SH-SY5Y (cell line): ENCODE results near the gene ADCY7.

ENCODE experiments used
- GATA2 ChIP-seq: IDR thresholded peaks from 2 replicates; pipeline ENCODE4 v1.6.1; 2011; ENCODE audit warnings: mild to moderate bottlenecking, low read depth, low read length
- GATA3 ChIP-seq: IDR thresholded peaks from 2 replicates; pipeline ENCODE4 v1.6.1; 2011; ENCODE audit warnings: low read depth, mild to moderate bottlenecking, low read length, moderate library complexity

Gene ADCY7

DNA sequence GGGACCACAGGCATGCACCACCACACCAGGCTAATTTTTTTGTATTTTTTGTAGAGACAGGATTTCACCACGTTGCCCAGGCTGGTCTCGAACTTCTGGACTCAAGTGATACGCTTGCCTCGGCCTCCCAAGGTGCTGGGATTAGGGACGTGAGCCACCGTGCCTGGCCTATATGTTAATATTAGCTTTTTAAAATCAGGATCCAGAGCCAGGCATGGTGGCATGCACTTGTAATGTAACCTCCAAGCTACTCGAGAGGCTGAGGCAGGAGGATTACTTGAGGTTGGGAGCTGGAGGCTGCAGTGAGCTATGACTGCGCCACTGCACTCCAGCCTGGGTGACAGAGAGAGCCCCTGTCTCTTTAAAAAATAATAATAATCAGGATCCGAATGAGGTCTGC lies 8.5 kb upstream of the ADCY7 start:
- TF ChIP-seq GATA2: no peak
- TF ChIP-seq GATA3: no peak

- no peak for TF ChIP-seq GATA2
- TF ChIP-seq GATA3: no peak
Measured at GRCh38 chr16:50259334-50260205, 6.8 kb upstream of the ADCY7 start.

DNA sequence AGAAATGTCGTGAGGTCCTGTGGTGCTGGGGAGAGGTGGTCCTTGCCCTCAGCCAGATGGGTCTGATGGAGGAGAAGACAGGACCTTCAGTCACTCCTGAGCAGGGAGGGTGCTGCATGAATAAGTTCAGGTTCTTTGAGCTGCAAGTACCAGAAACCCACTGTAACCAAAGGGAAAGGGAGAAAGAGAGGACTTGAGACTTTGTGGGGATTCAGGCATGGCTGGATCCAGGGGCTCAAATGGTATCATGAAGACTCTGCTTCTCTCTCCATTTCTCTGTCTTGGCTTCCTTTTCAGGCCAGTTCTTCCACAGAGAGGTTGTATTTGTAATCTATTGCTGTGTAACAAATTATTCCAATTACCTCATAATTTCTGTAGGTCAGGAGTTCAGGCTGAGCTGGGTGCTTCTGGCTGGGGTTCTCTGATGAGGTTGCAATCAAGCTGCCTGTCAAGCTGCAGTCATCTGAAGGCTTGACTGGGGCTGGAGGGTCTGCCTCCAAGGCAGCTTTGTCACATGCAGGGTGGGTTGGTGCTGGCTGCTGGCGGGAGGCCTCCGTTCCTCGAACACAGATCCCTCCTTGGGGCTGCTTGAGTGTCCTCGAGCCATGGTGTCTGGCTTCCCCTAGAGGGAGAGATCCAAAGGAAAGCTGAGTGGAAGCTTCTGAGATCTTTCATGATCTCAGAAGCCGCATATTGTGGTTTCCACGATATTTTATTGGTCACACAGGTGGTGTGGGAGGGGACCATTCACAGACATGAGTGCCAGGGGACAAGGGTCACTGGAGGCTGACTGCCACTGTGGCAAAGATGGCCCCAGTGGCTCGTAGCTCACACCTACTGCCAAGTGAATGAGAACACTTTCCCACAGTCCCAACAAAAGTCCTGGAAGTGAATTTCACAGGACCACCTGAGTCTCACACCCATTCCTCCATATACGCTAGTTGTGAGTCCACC lies 5.9 kb upstream of the ADCY7 start:
- no peak for TF ChIP-seq GATA3
- no peak for TF ChIP-seq GATA2

GRCh38 chr16:50261160-50261706 lies 5.1 kb upstream of the ADCY7 start:
- TF ChIP-seq GATA2: no peak
- no peak for TF ChIP-seq GATA3

- no peak for TF ChIP-seq GATA3
- TF ChIP-seq GATA2: no peak
Measured at GRCh38 chr16:50261707-50262235, 4.6 kb upstream of the ADCY7 start.

DNA sequence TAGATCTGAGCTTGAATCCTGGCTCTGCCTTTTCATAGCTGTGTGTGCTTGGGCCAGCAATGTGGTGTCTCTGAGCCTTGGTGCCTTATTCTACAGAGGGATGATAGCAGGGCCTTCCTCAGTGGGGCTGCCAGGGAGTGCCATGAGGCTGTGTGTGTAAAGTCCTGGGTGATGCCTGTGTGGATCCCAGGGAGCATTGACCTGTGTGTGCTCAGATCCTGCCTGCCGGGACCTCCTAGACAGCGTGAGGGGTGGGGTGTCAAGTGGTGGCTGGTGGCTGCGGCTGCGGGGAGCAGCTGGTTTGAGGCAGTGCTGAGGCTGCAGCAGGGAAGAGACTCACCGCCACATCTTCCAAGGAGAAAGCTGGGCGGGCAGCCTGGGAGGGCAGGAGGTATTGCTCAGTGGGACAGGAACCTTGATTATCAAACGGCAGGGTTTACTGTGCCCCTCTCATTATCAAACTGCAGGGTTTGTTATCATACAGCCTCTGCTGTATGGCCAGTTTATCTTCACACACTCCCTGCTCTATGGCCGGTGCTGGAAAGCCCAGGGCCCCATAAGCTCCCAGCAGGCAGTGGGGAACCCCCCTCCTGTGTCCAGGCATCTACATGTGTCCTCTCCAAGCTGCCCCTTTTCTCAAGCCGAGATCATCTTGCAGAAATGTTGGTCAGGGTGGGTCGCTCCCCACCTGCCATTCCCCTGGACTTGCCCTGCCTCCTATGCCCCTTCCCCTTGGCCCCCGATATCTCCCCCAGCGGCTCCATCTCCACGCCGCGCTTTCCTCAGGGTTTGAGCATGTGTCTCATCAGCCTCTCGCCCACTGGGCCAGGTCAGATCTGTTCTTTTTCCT lies 3.1 kb upstream of the ADCY7 start:
- no peak for TF ChIP-seq GATA2
- TF ChIP-seq GATA3: no peak

- no peak for TF ChIP-seq GATA3
- no peak for TF ChIP-seq GATA2
Measured at GRCh38 chr16:50263940-50264929, 2.1 kb upstream of the ADCY7 start.

GRCh38 chr16:50265260-50265659 lies 1.1 kb upstream of the ADCY7 start:
- TF ChIP-seq GATA3 (no peak), GATA2 (no peak)

DNA sequence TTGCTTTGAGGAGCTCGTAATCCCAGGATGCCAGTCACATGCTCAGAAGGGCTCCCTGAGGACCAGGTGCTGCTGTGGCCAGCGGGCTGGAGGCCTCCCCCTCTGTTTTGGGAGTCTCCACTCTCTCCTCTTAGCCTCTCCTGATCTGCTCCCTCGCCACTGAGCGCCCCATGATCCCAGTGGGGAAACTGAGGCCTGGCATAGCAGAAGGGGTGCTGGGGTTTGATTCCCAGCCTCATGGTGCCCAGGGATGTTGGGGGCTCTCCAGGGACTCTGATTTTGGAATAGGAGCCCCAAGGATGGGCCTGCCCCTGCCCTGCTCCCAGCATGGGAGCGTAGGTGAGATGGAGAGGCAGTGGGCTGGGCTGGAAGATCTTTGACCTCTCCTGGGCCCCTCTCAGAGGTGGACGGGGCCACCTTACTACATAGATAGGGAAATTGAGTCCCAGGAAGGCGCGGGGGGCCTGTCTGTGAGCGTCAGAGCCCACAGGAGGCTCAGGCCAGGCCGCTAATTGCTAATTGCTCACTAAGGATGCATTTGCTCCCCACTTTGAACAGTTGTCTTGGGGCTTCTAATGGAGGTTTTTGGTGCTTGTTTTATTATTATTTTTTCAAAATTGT lies 525 bp upstream of the ADCY7 start:
- TF ChIP-seq GATA2 (no peak), GATA3 (no peak)

DNA sequence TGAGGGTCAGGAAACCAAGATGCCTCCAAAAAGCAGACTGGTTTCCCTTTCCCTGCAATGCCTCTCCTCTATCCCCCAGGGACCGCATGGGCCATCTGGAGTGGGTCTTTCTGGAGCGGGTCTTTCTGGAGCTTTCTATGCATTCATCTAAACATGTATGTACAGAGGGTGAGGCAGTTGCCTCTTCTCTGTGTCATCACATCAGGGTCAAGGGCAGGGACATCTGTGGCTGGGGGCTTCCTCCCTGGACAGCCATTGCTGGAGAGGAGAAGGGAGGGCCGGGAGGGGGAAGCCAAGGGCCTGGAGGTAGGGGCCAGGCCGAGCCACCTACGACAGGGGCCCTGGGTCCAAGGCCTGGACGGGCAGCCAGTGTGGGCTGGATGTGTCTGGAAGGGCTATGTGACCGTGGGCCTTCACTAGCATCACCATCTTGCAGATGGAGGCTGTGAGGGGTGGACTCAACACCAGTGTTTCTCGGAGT lies 840 bp downstream of the ADCY7 start:
- TF ChIP-seq GATA2 (no peak), GATA3 (no peak)

- no peak for TF ChIP-seq GATA2
- TF ChIP-seq GATA3: no peak
Measured at GRCh38 chr16:50267651-50268050, 1.3 kb downstream of the ADCY7 start.
